Measurements from ENCODE around the gene RIMS1.
"Not testable (repeated sequence)": the region's sequence is repeated elsewhere in the genome, so short reads cannot be mapped to it uniquely, and the experiment has no call there.

Gene RIMS1

GRCh38 chr6:71982389-71982788 is 96.0 kb downstream of the RIMS1 start:
- DNase-seq (ENCODE audit: low read depth in 1 of 2, low spot score in 1 of 2): no peak

- DNase-seq (ENCODE audit: low read depth in 1 of 2, low spot score in 1 of 2): no peak
Measured at GRCh38 chr6:71983131-71983530, 96.8 kb downstream of the RIMS1 start.

- DNase-seq (ENCODE audit: low read depth in 1 of 2, low spot score in 1 of 2): no peak
Measured at GRCh38 chr6:71994705-71995271, 108.4 kb downstream of the RIMS1 start.

DNA sequence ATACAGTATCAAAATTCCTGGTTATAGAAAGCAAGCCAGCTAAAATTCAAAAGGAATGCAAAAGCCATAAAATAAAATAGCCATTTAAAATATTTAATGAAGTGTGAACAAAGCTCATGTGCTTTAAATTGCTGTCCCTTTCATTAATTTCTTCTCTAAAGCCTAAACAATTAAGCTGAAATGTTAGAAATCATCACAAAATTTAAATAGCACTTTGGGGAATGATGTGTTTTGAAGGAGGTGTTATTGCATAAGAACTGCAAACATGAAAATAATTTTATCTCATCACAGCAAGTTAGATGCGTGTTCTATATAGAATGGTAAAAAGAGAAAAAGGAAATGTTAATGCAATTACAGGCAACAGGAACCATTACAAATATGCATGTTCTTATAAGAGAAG is 111.0 kb downstream of the RIMS1 start:
- no peak for DNase-seq (ENCODE audit: low read depth in 1 of 2, low spot score in 1 of 2)

- DNase-seq (ENCODE audit: low read depth in 1 of 2, low spot score in 1 of 2): no peak
Measured at GRCh38 chr6:72002415-72002814, 116.1 kb downstream of the RIMS1 start.

DNA sequence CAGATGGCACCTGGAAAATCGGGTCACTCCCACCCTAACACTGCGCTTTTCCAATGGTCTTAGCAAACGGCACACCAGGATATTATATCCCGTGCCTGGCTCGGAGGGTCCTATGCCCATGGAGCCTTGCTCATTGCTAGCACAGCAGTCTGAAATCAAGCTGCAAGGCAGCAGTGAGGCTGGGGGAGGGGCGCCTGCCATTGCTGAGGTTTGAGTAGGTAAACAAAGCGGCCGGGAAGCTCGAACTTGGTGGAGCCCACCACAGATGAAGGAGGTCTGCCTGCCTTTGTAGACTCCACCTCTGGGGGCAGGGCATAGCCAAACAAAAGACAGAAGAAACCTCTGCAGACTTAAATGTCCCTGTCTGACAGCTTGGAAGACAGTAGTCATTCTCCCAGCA is 120.2 kb downstream of the RIMS1 start:
- DNase-seq (ENCODE audit: low read depth in 1 of 2, low spot score in 1 of 2): not testable (repeated sequence)

DNA sequence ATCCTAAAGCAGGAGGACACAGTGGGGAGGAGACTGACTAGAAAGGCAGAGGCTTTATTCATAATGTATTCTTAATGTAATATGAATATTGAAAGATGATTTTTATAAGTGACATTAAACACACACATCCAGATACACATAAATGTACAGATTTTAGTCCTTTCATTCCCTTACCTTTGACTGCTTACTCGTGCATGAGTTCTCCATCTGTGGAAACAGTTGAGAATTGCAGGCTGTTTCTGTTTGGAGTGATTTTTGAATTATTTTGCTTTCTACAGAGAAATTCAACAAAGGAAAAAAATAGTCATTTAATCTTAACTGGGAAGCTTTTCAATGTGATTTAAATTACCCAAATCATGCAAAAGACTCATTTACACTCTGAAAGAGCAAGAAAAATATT is 136.5 kb downstream of the RIMS1 start:
- no peak for DNase-seq (ENCODE audit: low read depth in 1 of 2, low spot score in 1 of 2)

- no peak for DNase-seq (ENCODE audit: low read depth in 1 of 2, low spot score in 1 of 2)
Measured at GRCh38 chr6:72031471-72031870, 145.1 kb downstream of the RIMS1 start.

- DNase-seq (ENCODE audit: low read depth in 1 of 2, low spot score in 1 of 2): no peak
Measured at GRCh38 chr6:72032086-72032485, 145.7 kb downstream of the RIMS1 start.

DNA sequence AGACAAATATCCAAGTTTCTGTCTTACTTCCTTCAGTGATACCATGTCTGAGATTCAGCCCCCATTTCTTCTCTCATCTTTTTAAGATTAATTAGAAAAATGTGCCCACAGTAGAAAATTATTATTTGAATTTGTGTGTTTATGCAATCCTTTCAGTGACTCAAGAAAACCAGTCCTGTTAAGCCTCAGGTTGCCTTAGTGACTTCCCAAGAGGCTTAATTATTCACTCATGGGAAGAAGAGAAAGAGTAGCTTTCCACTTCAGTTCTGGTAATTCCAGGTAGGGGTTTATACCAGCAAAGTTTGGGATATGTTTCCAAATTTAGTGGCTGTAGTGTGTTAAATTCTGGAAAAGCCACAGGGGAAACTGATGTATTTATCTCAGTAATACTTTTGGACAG is 149.1 kb downstream of the RIMS1 start:
- DNase-seq (ENCODE audit: low read depth in 1 of 2, low spot score in 1 of 2): no peak

- no peak for DNase-seq (ENCODE audit: low read depth in 1 of 2, low spot score in 1 of 2)
Measured at GRCh38 chr6:72035966-72036365, 149.6 kb downstream of the RIMS1 start.

GRCh38 chr6:72037006-72037405 is 150.7 kb downstream of the RIMS1 start:
- no peak for DNase-seq (ENCODE audit: low read depth in 1 of 2, low spot score in 1 of 2)

GRCh38 chr6:72040111-72040510 is 153.8 kb downstream of the RIMS1 start:
- no peak for DNase-seq (ENCODE audit: low read depth in 1 of 2, low spot score in 1 of 2)

DNA sequence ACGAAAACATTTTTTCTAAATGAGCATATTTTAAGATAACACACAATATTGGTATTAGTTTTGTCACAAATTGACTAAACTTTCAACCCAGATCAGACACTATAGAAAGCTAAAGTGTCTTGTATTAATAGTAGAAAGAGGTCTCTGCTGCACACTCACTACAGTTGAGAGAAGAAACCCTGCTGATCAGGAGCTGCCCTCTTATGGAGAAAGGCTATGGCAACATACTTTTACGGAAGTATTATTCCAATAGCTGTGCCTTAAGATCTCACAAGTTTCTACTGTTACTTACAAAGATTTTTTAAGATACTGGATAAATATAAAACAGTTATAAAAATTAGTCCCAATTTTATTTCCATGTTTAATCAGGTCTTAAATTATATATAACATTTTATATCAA is 155.7 kb downstream of the RIMS1 start:
- no peak for DNase-seq (ENCODE audit: low read depth in 1 of 2, low spot score in 1 of 2)

DNA sequence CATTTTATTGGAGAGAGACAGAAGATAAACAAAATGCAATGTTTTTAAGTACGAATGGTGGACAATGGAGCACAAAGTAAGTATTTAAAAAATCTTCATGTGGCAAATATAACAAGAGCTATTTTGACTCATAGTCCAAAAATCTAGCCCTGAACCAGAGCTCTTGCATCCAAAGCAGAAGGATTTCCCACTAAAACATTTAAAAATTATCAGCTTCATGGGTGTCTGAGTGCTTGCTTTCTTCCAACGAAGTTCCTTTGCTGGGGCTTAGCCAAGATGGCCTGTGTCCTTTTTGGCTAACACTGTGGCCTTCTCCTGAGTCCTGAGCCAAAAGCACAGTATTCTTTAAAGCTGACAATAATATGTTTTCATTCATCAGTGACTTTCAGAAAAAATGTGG is 161.7 kb downstream of the RIMS1 start:
- no peak for DNase-seq (ENCODE audit: low read depth in 1 of 2, low spot score in 1 of 2)

DNA sequence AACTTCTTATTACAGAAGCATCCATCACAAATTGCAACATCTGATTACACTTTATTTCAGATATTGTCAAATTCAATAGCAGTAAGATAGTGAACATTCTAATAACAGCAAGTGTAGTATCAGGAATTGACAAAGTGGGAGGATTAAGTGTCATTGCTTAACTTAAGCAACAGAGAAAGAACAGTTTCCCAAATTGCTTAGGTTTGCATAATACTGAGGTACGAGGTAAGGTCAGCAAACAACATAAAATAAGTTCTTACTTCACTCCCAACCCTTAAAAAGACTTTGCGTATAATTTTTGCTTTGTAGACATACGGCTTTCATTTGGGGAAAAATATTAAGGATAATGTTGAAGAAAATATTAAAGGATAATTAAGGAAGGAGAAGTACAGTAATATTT is 163.0 kb downstream of the RIMS1 start:
- no peak for DNase-seq (ENCODE audit: low read depth in 1 of 2, low spot score in 1 of 2)

DNA sequence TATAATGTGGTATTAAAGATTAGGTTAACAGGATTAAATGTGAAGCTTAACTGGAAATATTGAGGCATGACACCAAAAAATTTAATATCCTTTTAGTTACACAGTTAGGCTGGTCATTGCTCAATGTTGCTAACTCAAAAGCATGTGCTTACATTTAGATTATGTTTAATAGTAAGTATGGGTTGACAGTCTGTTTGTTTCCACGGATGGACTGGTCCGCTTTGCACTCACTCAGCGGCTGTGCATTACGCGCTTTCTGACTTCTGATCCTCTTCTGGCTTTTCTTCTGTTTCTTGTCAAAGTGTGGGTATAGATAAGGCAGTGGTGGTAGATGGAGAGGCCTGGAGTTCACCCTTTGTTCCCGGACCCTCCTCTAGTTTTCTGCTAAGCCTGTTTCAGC is 174.9 kb downstream of the RIMS1 start:
- no peak for DNase-seq (ENCODE audit: low read depth in 1 of 2, low spot score in 1 of 2)

GRCh38 chr6:72064399-72064975 is 178.1 kb downstream of the RIMS1 start:
- DNase-seq (ENCODE audit: low read depth in 1 of 2, low spot score in 1 of 2): no peak

GRCh38 chr6:72078096-72078495 is 191.7 kb downstream of the RIMS1 start:
- no peak for DNase-seq (ENCODE audit: low read depth in 1 of 2, low spot score in 1 of 2)

- no peak for DNase-seq (ENCODE audit: low read depth in 1 of 2, low spot score in 1 of 2)
Measured at GRCh38 chr6:72080260-72080941, 194.1 kb downstream of the RIMS1 start.

- no peak for DNase-seq (ENCODE audit: low read depth in 1 of 2, low spot score in 1 of 2)
Measured at GRCh38 chr6:72081871-72082270, 195.5 kb downstream of the RIMS1 start.

DNA sequence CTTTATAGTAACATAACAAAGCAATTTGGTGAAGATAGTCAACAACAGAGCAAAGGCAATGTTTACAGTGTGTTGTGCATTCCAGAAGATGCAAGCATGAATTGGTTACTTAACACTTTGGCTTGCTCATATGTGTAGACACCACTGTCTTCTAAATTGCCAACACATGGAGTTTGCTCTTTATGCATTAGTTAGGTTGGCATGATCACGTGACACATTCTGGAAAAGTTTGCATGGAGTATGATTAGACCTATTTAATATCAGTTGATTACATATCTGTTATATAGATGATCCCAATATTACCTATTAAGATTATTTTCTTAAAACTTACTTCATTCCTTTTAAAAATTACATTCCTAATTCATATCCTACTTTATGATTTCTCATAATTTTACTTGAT is 197.6 kb downstream of the RIMS1 start:
- DNase-seq (ENCODE audit: low read depth in 1 of 2, low spot score in 1 of 2): no peak

DNA sequence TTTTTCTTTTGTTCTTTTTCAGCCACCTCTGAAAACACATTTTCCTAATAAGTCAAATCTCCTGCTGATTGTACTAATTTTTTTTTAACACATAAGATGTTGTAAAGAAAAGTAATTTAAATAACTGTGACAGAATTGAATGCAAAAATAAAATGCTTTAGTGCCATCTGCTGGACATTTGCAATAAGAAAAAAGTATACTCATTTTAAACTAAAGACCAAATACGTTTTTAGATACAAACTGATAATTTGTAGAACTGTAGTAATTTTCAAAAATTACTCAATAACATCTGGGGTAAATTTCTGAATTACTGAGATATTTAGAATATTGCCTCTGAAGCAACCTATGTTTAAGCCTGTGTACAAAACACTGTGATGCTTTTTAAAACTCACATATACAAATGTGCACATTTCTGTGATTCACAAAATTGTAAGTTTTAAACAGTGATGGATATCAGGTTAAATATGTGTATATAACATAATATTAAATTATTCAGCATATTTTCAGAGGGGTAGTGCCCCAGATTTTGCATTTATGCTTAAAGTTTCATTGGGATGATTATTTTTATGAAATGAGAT is 198.7 kb downstream of the RIMS1 start:
- no peak for DNase-seq (ENCODE audit: low read depth in 1 of 2, low spot score in 1 of 2)

Measured in stimulated activated CD4-positive, alpha-beta T cell treated with anti-CD3 and anti-CD28 coated beads, Interleukin-15, amount 100 ng/mL, for 1 hour (primary cell).